Spleen (tissue), 11 donors: Measurements from ENCODE around the gene SNIP1. TPM values are rescaled to one million over a fixed set of nuclear protein-coding genes. Genes with fewer than 3 reads are reported as not detected.
"Not testable (repeated sequence)": the region's sequence is repeated elsewhere in the genome, so short reads cannot be mapped to it uniquely, and the experiment has no call there.

Experiments used
- DNase-seq: peaks from one replicate; pipeline ENCODE4 v3.0.0-alpha.2; 2020
- H3K27ac ChIP-seq, 8 donors: fragments of 200-600 bp; sonication (generic) in 7 of 8; 1 replicate in 4 of 8; 2 replicates in 4 of 8; pipeline versions ENCODE4 v1.5.0 to v1.8.0; 2016 to 2021; ENCODE audit warnings: inconsistent platforms in 4 of 8, mild to moderate bottlenecking in 4 of 8, moderate library complexity in 1 of 8
- H3K27me3 ChIP-seq, 7 donors: fragments of 200-600 bp; sonication (generic) in 6 of 7; replicated peaks in 1 of 7; 1 replicate in 4 of 7; 2 replicates in 3 of 7; pipeline versions ENCODE4 v1.5.0 to v1.8.0; 2016 to 2021; ENCODE audit warnings: inconsistent platforms in 3 of 7, mild to moderate bottlenecking in 1 of 7
- H3K36me3 ChIP-seq, 6 donors: fragments of 200-600 bp; sonication (generic) in 5 of 6; 1 replicate in 4 of 6; 2 replicates in 2 of 6; pipeline versions ENCODE4 v1.5.0 to v1.8.0; 2016 to 2021; ENCODE audit warnings: inconsistent platforms in 2 of 6
- H3K4me1 ChIP-seq, 6 donors: fragments of 200-600 bp; sonication (generic) in 5 of 6; 1 replicate in 3 of 6; 2 replicates in 3 of 6; pipeline versions ENCODE4 v1.5.0 to v1.8.0; 2016 to 2021; ENCODE audit warnings: inconsistent platforms in 3 of 6
- H3K4me3 ChIP-seq, 8 donors: fragments of 200-600 bp; sonication (generic) in 7 of 8; 1 replicate in 4 of 8; 2 replicates in 4 of 8; pipeline versions ENCODE4 v1.5.0 to v1.8.0; 2016 to 2021; ENCODE audit warnings: inconsistent platforms in 4 of 8, mild to moderate bottlenecking in 4 of 8, moderate library complexity in 2 of 8
- H3K9me3 ChIP-seq, 8 donors: fragments of 200-600 bp; sonication (generic) in 7 of 8; 1 replicate in 4 of 8; 2 replicates in 4 of 8; pipeline versions ENCODE4 v1.5.0 to v1.8.0; 2016 to 2021; ENCODE audit warnings: inconsistent platforms in 4 of 8
- CTCF ChIP-seq, 11 experiments: fragments of 200-600 bp in 7 of 11; fragments of 450-650 bp in 4 of 11; sonication (generic) in 4 of 11; IDR thresholded peaks in 8 of 11; conservative IDR thresholded peaks in 3 of 11; 1 replicate in 7 of 11; 2 replicates in 4 of 11; pipeline versions ENCODE4 v1.4.0 to v1.8.0; 2016 to 2021; ENCODE audit warnings: antibody characterized with exemption in 11 of 11, inconsistent platforms in 4 of 11, mild to moderate bottlenecking in 1 of 11
- POLR2A ChIP-seq, 3 donors: fragments of 450-650 bp; IDR thresholded peaks; one replicate each; pipeline ENCODE4 v1.5.1; 2017; ENCODE audit warnings: antibody characterized with exemption in 3 of 3, mild to moderate bottlenecking in 1 of 3
- POLR2AphosphoS5 ChIP-seq, 3 donors: sonication (generic); formaldehyde crosslinking; IDR thresholded peaks; one replicate each; pipeline ENCODE4 v1.5.1; 2017; ENCODE audit warnings: antibody characterized with exemption in 3 of 3
- WGBS, 5 donors: extraction: QIAGEN DNeasy Blood & Tissue Kit in 3 of 5; methylation state at CpG; one replicate each; pipeline versions ENCODE4 v1.1.5 to v1.1.7; 2013 to 2018; 5-methylcytosine and 5-hydroxymethylcytosine counted together
- intact Hi-C: fragments of 100-400 bp; cut with DNase I; formaldehyde crosslinking; loops from one replicate; pipeline ENCODE4 v1.15.0; 2023; ENCODE audit warnings: low total_unique reads
- polyA plus RNA-seq, 3 donors: library from polyadenylated mRNA; stranded (reverse); fragments of 200-250 nt; gene quantifications; one replicate each; pipeline ENCODE4 v1.2.1, GENCODE V29; 2013
- total RNA-seq, 7 donors: library from RNA; depleted of rRNA in 3 of 7; stranded (reverse); fragments of >200 nt in 3 of 7; fragmentation: NEBNext Ultra II Directional in 4 of 7; extraction: Animal tissue kit (Norgen Biotek cat#: 25700) in 4 of 7; gene quantifications; one replicate each; pipeline versions ENCODE4 v1.1.0 to v1.2.1, GENCODE V29; 2016 to 2021
- donor health status: healthy with polysubstance abuse.
- donor health status: DM: no; HTN: no; CAD: no; lungs with moderate emphysema.
- donor health status: DM: no; HTN: no; CAD: no.
- donor health status: Bipolar disorder and iron deficiency.
- donor health status: healthy.
- donor health status: DM: no; HTN: no; CAD: no.
- donor health status: DM: yes; HTN: yes; CAD: no.

SNIP1 gene
- total and polyA plus RNA-seq, 10 donors: 4.3 to 26.6 (median 20.3) TPM

GRCh38 chr1:37506740-37507139 is 47.4 kb downstream of the SNIP1 start:
- no peak for TF ChIP-seq POLR2AphosphoS5 (IDR thresholded peaks at IDR 0.05)
- no peak for TF ChIP-seq CTCF (IDR thresholded peaks at IDR 0.05 in 8 of 11, conservative IDR thresholded peaks at IDR 0.05 in 3 of 11)
- no peak for TF ChIP-seq POLR2A (IDR thresholded peaks at IDR 0.05)
- no peak overlapping the region for H3K4me3 ChIP-seq
- no peaks in the 10 kb centered on the region for H3K27me3 ChIP-seq
- H3K27ac ChIP-seq: no peak overlapping the region
- intact Hi-C loops: no loop called here
- WGBS, 5 donors: 95 to 100% (median 98%) methylated on average over 2 of the region's 2 CpGs
- peaks cover under 1 to 43% (median 12%) of the 10 kb centered on the region in 6 donors for H3K4me1 ChIP-seq
- peaks cover 2 to 100% (median 42%) of the 10 kb centered on the region in 6 donors for H3K36me3 ChIP-seq
- no peak for DNase-seq
- no peaks in the 10 kb centered on the region for H3K9me3 ChIP-seq

- peaks cover 0 to 28% (median 13%) of the 10 kb centered on the region in 6 donors for H3K4me1 ChIP-seq
- peaks cover 4 to 100% (median 55%) of the 10 kb centered on the region in 6 donors for H3K36me3 ChIP-seq
- H3K27me3 ChIP-seq, H3K9me3 ChIP-seq, H3K27ac ChIP-seq, DNase-seq, intact Hi-C loops, H3K4me3 ChIP-seq: not testable (repeated sequence)
- WGBS, 5 donors: 91 to 98% (median 94%) methylated on average over 2 of the region's 2 CpGs
Measured at GRCh38 chr1:37502791-37503190, 51.3 kb downstream of the SNIP1 start.

GRCh38 chr1:37502104-37502503 is 52.0 kb downstream of the SNIP1 start:
- DNase-seq: no peak
- Histone ChIP-seq H3K27ac (no peak overlapping the region), H3K36me3 (peaks cover 4 to 100% (median 56%) of the 10 kb centered on the region in 6 donors), H3K4me1 (peaks cover 0 to 24% (median 8%) of the 10 kb centered on the region in 6 donors), H3K4me3 (no peak overlapping the region), H3K9me3 (no peaks in the 10 kb centered on the region), H3K27me3 (no peaks in the 10 kb centered on the region)
- no peak for TF ChIP-seq POLR2A (IDR thresholded peaks at IDR 0.05)
- TF ChIP-seq POLR2AphosphoS5 (IDR thresholded peaks at IDR 0.05): no peak
- TF ChIP-seq CTCF (IDR thresholded peaks at IDR 0.05 in 8 of 11, conservative IDR thresholded peaks at IDR 0.05 in 3 of 11): no peak
- intact Hi-C loops: no loop called here

- TF ChIP-seq CTCF (IDR thresholded peaks at IDR 0.05 in 8 of 11, conservative IDR thresholded peaks at IDR 0.05 in 3 of 11) (no peak), POLR2A (IDR thresholded peaks at IDR 0.05) (no peak), POLR2AphosphoS5 (IDR thresholded peaks at IDR 0.05) (no peak)
- WGBS, 5 donors: 73 to 91% (median 88%) methylated on average over 5 of the region's 5 CpGs
- Histone ChIP-seq H3K27me3 (no peaks in the 10 kb centered on the region), H3K27ac (no peak overlapping the region), H3K36me3 (peaks cover 2 to 100% (median 55%) of the 10 kb centered on the region in 6 donors), H3K4me1 (peaks cover 0 to 20% (median 6%) of the 10 kb centered on the region in 6 donors), H3K4me3 (no peak overlapping the region), H3K9me3 (no peaks in the 10 kb centered on the region)
- DNase-seq: no peak
- intact Hi-C loops: no loop called here
Measured at GRCh38 chr1:37501661-37502060, 52.4 kb downstream of the SNIP1 start.
